B cell (primary cell): Measurements from ENCODE around the gene TEDC2. TPM values are rescaled to one million over a fixed set of nuclear protein-coding genes. Genes with fewer than 3 reads are reported as not detected.

Experiments used
- ATAC-seq: fragments of 200-7000 bp; cut with Tn5 transposase; one replicate; pipeline ENCODE4 v1.10.0; 2021; ENCODE audit warnings: low read depth, mild to moderate bottlenecking, moderate number of reproducible peaks, moderate library complexity
- CTCF ChIA-PET: fragments of 350-600 bp; sonication (Branson Sonifier 250); formaldehyde crosslinking; loops from one replicate; lab custom pipeline; 2021; ENCODE audit warnings: antibody characterized with exemption, inconsistent platforms; lab: Charles Lee
- POLR2A ChIA-PET: fragments of 350-600 bp; sonication (Branson Sonifier 250); formaldehyde crosslinking; loops from one replicate; lab custom pipeline; 2021; ENCODE audit warnings: antibody characterized with exemption; lab: Charles Lee
- DNase-seq: peaks from one replicate; pipeline ENCODE4 v3.0.0; 2013
- H2AFZ ChIP-seq: 2 replicates; pipeline ENCODE4 v1.6.1; 2012; ENCODE audit warnings: mild to moderate bottlenecking, low read depth, low read length; ENCODE audit not compliant: insufficient read depth, poor library complexity, severe bottlenecking
- H3K27ac ChIP-seq, 2 donors: 1 replicate in 1 of 2; 2 replicates in 1 of 2; pipeline ENCODE4 v1.5.1; 2012 to 2013; ENCODE audit warnings: low read length in 2 of 2, mild to moderate bottlenecking in 2 of 2, moderate library complexity in 1 of 2
- H3K27me3 ChIP-seq, 4 experiments: fragments of 200-600 bp in 1 of 4; sonication (generic) in 1 of 4; replicated peaks in 1 of 4; 1 replicate in 2 of 4; 2 replicates in 2 of 4; pipeline versions ENCODE4 v1.6.1 to v1.7.0; 2013 to 2016; ENCODE audit warnings: low read length in 3 of 4, mild to moderate bottlenecking in 2 of 4, mixed read lengths in 1 of 4, moderate library complexity in 1 of 4; ENCODE audit not compliant: insufficient read depth in 4 of 4, control insufficient read depth in 3 of 4; ENCODE audit errors: control extremely low read depth in 1 of 4
- H3K36me3 ChIP-seq, 2 experiments: replicated peaks in 1 of 2; 1 replicate in 1 of 2; 2 replicates in 1 of 2; pipeline versions ENCODE4 v1.6.1 to v1.7.1; 2013; ENCODE audit warnings: low read length in 1 of 2; ENCODE audit not compliant: insufficient read depth in 2 of 2, control insufficient read depth in 1 of 2; ENCODE audit errors: control extremely low read depth in 1 of 2, extremely low read depth in 1 of 2
- H3K4me1 ChIP-seq, 2 donors: fragments of 200-600 bp in 1 of 2; sonication (generic) in 1 of 2; 1 replicate in 1 of 2; 2 replicates in 1 of 2; pipeline versions ENCODE4 v1.5.1 to v1.6.1; 2013 to 2017; ENCODE audit warnings: low read length in 2 of 2; ENCODE audit not compliant: control insufficient read depth in 2 of 2, insufficient read depth in 2 of 2
- H3K4me2 ChIP-seq: replicated peaks from 2 replicates; pipeline ENCODE3; 2012; ENCODE audit warnings: mild to moderate bottlenecking, low read depth, low read length; ENCODE audit not compliant: poor library complexity, severe bottlenecking
- H3K4me3 ChIP-seq, 5 experiments: fragments of 200-600 bp in 1 of 5; sonication (generic) in 1 of 5; 1 replicate in 3 of 5; 2 replicates in 2 of 5; pipeline versions ENCODE4 v1.5.1 to v1.7.0; 2011 to 2016; ENCODE audit warnings: low read length in 4 of 5, mild to moderate bottlenecking in 4 of 5, low read depth in 2 of 5, control low read depth in 1 of 5, moderate library complexity in 1 of 5; ENCODE audit not compliant: insufficient read depth in 1 of 5; ENCODE audit errors: control extremely low read depth in 1 of 5, extremely low read depth in 1 of 5
- H3K79me2 ChIP-seq: fragments of 200-600 bp; sonication (generic); one replicate; pipeline ENCODE4 v1.6.0; 2016; ENCODE audit warnings: low read length; ENCODE audit not compliant: control insufficient read depth, insufficient read depth
- H3K9ac ChIP-seq: fragments of 200-600 bp; sonication (generic); 2 replicates; pipeline ENCODE4 v1.6.1; 2017; ENCODE audit warnings: mild to moderate bottlenecking, low read length, moderate library complexity
- H3K9me3 ChIP-seq, 3 donors: one replicate each; pipeline versions ENCODE4 v1.6.1 to v1.7.1; 2013; ENCODE audit warnings: low read length in 2 of 3; ENCODE audit not compliant: control insufficient read depth in 2 of 3, insufficient read depth in 1 of 3; ENCODE audit errors: control extremely low read depth in 1 of 3
- H4K20me1 ChIP-seq: 2 replicates; pipeline ENCODE4 v1.6.0; 2012; ENCODE audit warnings: mild to moderate bottlenecking, low read length; ENCODE audit not compliant: insufficient read depth, control insufficient read depth, poor library complexity, severe bottlenecking
- H3K27ac Mint-ChIP-seq: one replicate; pipeline ENCODE4 v1.8.0; 2021; ENCODE audit warnings: mixed read lengths
- H3K27me3 Mint-ChIP-seq: one replicate; pipeline ENCODE4 v1.8.0; 2021; ENCODE audit warnings: mixed read lengths
- H3K4me1 Mint-ChIP-seq: one replicate; pipeline ENCODE4 v1.8.0; 2021; ENCODE audit warnings: mixed read lengths
- H3K4me3 Mint-ChIP-seq: one replicate; pipeline ENCODE4 v1.8.0; 2021; ENCODE audit warnings: mixed read lengths
- H3K9me3 Mint-ChIP-seq: one replicate; pipeline ENCODE4 v1.8.0; 2022; ENCODE audit warnings: mixed read lengths; ENCODE audit not compliant: insufficient read depth
- CTCF ChIP-seq: fragments of 200-600 bp; IDR thresholded peaks from one replicate; pipeline ENCODE4 v1.8.0; 2022; ENCODE audit warnings: antibody characterized with exemption, mild to moderate bottlenecking
- EZH2 ChIP-seq: IDR thresholded peaks from 2 replicates; pipeline ENCODE4 v1.6.1; 2012; ENCODE audit warnings: borderline replicate concordance, low read depth, mild to moderate bottlenecking, moderate library complexity, low read length; ENCODE audit not compliant: insufficient read depth, poor library complexity, severe bottlenecking
- WGBS: methylation state at CpG from one replicate; pipeline ENCODE4 v1.1.5; 2013; ENCODE audit warnings: missing lambda C conversion rate; ENCODE audit not compliant: insufficient coverage; 5-methylcytosine and 5-hydroxymethylcytosine counted together
- intact Hi-C: fragments of 100-400 bp; cut with micrococcal nuclease; formaldehyde crosslinking; loops from one replicate; pipeline ENCODE4 v1.10.0; 2022
- polyA plus RNA-seq: library from polyadenylated mRNA; depleted of rRNA; stranded (reverse); fragments of >200 nt; gene quantifications from 2 replicates; pipeline ENCODE4 v1.2.3, GENCODE V29; 2012
- total RNA-seq, 2 donors: library from RNA; stranded (reverse); fragments of 120-200 nt in 1 of 2; gene quantifications; 1 replicate in 1 of 2; 2 replicates in 1 of 2; pipeline versions ENCODE4 v1.2.3 to v1.2.4, GENCODE V29; 2013 to 2022

TEDC2 gene
- total and polyA plus RNA-seq, 2 donors (not counting 1 experiment from before 2014, with no cell fraction given) = 1.1 to 2.9 TPM

GRCh38 chr16:2500430-2500917, 40.6 kb downstream of the TEDC2 start:
- Histone ChIP-seq H3K79me2 (peaks cover 22% of the 10 kb centered on the region), H3K36me3 (peaks cover 0 to 4% of the 10 kb centered on the region in 2 experiments), H3K4me1 (peaks cover 0 to 8% of the 10 kb centered on the region in 2 donors), H4K20me1 (no peaks in the 10 kb centered on the region), H2AFZ (no peak overlapping the region), H3K4me2 (no peak overlapping the region), H3K27ac (no peak overlapping the region), H3K27me3 (no peaks in the 10 kb centered on the region), H3K9ac (no peak overlapping the region), H3K4me3 (no peak overlapping the region), H3K9me3 (no peaks in the 10 kb centered on the region)
- WGBS = 93% methylated on average over 18 of the region's 20 CpGs
- intact Hi-C loops = loop anchor here (10.0 kb wide), 1 partner anchor 476 kb away; the partner anchor contains the start of gene NHERF2
- ChIA-PET CTCF (interaction anchor here (0.9 to 3.0 kb wide), 17 partner anchors 10 to 478 kb away, joined by 3 to 41 read pairs (median 6); partner anchors contain the start of genes ABCA3, AMDHD2, CEMP1 and ECI1), POLR2A (interaction anchor here (1.3 kb wide), 1 partner anchor 306 kb away, joined by 3 read pairs; no protein-coding TSS in a partner anchor)
- Mint-ChIP-seq H3K27ac (no peak overlapping the region), H3K9me3 (no peaks in the 10 kb centered on the region), H3K27me3 (no peaks in the 10 kb centered on the region), H3K4me3 (no peak overlapping the region), H3K4me1 (peaks cover 6% of the 10 kb centered on the region)
- DNase-seq (peak; percentile 35), ATAC-seq (no peak)
- TF ChIP-seq CTCF (no peak), EZH2 (no peak)
